ENCODE results near the gene FSHR. TPM values are rescaled to one million over a fixed set of nuclear protein-coding genes. Genes with fewer than 3 reads are reported as not detected.
A peak's percentile ranks its signal among the peaks of the same experiment; 100 is the strongest.

FSHR gene
- total RNA-seq, 1 experiment from 2014 or later: not detected

- DNase-seq: peak; percentile 83
- H2AFZ ChIP-seq (ENCODE audit: low read length): no peak overlapping the region
- H3K36me3 ChIP-seq (ENCODE audit: insufficient read depth, low read length): no peaks in the 10 kb centered on the region
- no peaks in the 10 kb centered on the region for H3K9me2 ChIP-seq (replicated peaks; ENCODE audit: insufficient read depth, low read length)
- no peaks in the 10 kb centered on the region for H3K27me3 ChIP-seq (ENCODE audit: low read length)
- H4K20me1 ChIP-seq (ENCODE audit: insufficient read depth, low read depth, low read length): no peaks in the 10 kb centered on the region
- H3K4me3 ChIP-seq (ENCODE audit: low read length): no peak overlapping the region
- no peak overlapping the region for H3K27ac ChIP-seq (ENCODE audit: low read length)
- H3K9ac ChIP-seq (ENCODE audit: low read length): no peak overlapping the region
- no peak overlapping the region for H3K4me2 ChIP-seq (ENCODE audit: low read depth, low read length, poor library complexity, severe bottlenecking)
- no peaks in the 10 kb centered on the region for H3K79me2 ChIP-seq (ENCODE audit: low read length)
- no peaks in the 10 kb centered on the region for H3K9me3 ChIP-seq (ENCODE audit: low read length)
- peaks cover 4% of the 10 kb centered on the region for H3K4me1 ChIP-seq (ENCODE audit: low read length)
Measured at GRCh38 chr2:48946449-48947048, 207.8 kb downstream of the FSHR start.

DNA sequence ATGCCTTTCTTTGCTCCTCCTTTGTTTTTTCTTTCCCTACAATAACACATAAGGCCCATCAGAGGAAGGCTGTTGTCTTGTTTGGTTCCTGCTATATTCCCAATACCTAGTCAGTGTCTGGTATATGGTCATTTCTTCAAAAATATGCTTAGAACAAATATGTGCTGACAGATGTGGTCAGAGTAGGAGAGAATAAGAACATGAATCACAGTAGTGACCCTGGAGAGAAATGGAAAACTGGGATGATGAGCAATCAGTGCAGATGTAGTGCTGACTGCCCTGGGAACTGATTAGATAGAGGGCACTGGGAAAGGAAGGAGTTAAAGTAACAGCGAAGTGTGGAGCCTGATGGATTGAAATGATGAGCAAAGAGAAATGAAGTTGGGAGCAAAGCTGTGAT is 209.4 kb downstream of the FSHR start:
- peaks cover 20% of the 10 kb centered on the region for H3K4me1 ChIP-seq (ENCODE audit: low read length)
- no peak overlapping the region for H3K4me2 ChIP-seq (ENCODE audit: low read depth, low read length, poor library complexity, severe bottlenecking)
- H3K9me2 ChIP-seq (replicated peaks; ENCODE audit: insufficient read depth, low read length): no peaks in the 10 kb centered on the region
- no peaks in the 10 kb centered on the region for H3K9me3 ChIP-seq (ENCODE audit: low read length)
- H3K36me3 ChIP-seq (ENCODE audit: insufficient read depth, low read length): no peaks in the 10 kb centered on the region
- DNase-seq: no peak
- no peak overlapping the region for H3K27ac ChIP-seq (ENCODE audit: low read length)
- no peak overlapping the region for H3K4me3 ChIP-seq (ENCODE audit: low read length)
- no peak overlapping the region for H2AFZ ChIP-seq (ENCODE audit: low read length)
- H3K79me2 ChIP-seq (ENCODE audit: low read length): no peaks in the 10 kb centered on the region
- H3K9ac ChIP-seq (ENCODE audit: low read length): no peak overlapping the region
- H4K20me1 ChIP-seq (ENCODE audit: insufficient read depth, low read depth, low read length): no peaks in the 10 kb centered on the region
- no peaks in the 10 kb centered on the region for H3K27me3 ChIP-seq (ENCODE audit: low read length)

- H3K4me3 ChIP-seq (ENCODE audit: low read length): no peak overlapping the region
- no peak overlapping the region for H3K9ac ChIP-seq (ENCODE audit: low read length)
- no peak overlapping the region for H3K4me2 ChIP-seq (ENCODE audit: low read depth, low read length, poor library complexity, severe bottlenecking)
- DNase-seq: no peak
- H3K4me1 ChIP-seq (ENCODE audit: low read length): peaks cover 23% of the 10 kb centered on the region
- H2AFZ ChIP-seq (ENCODE audit: low read length): no peak overlapping the region
- no peaks in the 10 kb centered on the region for H3K9me2 ChIP-seq (replicated peaks; ENCODE audit: insufficient read depth, low read length)
- H3K36me3 ChIP-seq (ENCODE audit: insufficient read depth, low read length): no peaks in the 10 kb centered on the region
- H3K27me3 ChIP-seq (ENCODE audit: low read length): no peaks in the 10 kb centered on the region
- H3K27ac ChIP-seq (ENCODE audit: low read length): no peak overlapping the region
- H4K20me1 ChIP-seq (ENCODE audit: insufficient read depth, low read depth, low read length): no peaks in the 10 kb centered on the region
- no peaks in the 10 kb centered on the region for H3K9me3 ChIP-seq (ENCODE audit: low read length)
- no peaks in the 10 kb centered on the region for H3K79me2 ChIP-seq (ENCODE audit: low read length)
Measured at GRCh38 chr2:48943436-48943835, 210.9 kb downstream of the FSHR start.

DNA sequence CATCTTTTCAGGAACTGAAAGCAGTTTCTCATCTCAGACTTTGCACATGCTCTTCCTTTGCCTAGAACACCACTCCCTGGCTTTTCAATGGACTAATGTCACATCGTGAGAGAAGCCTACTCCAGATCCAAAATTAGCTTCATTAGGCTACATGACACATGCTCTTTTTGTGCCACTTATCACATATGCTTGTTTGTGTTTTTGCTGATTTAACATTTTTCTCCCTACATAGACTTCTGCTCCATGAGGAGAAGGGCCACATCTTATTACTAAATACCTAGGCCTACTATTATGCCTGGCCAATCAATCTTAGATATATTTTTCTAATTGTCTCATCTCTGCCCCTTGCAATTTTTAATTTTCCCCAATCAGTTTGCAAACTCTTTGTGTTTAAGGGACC is 212.4 kb downstream of the FSHR start:
- no peak overlapping the region for H3K27ac ChIP-seq (ENCODE audit: low read length)
- H3K9me3 ChIP-seq (ENCODE audit: low read length): no peaks in the 10 kb centered on the region
- no peaks in the 10 kb centered on the region for H3K9me2 ChIP-seq (replicated peaks; ENCODE audit: insufficient read depth, low read length)
- H3K9ac ChIP-seq (ENCODE audit: low read length): no peak overlapping the region
- no peaks in the 10 kb centered on the region for H4K20me1 ChIP-seq (ENCODE audit: insufficient read depth, low read depth, low read length)
- H3K36me3 ChIP-seq (ENCODE audit: insufficient read depth, low read length): no peaks in the 10 kb centered on the region
- H3K4me3 ChIP-seq (ENCODE audit: low read length): no peak overlapping the region
- H3K27me3 ChIP-seq (ENCODE audit: low read length): no peaks in the 10 kb centered on the region
- H3K4me1 ChIP-seq (ENCODE audit: low read length): peaks cover 23% of the 10 kb centered on the region
- DNase-seq: no peak
- H3K79me2 ChIP-seq (ENCODE audit: low read length): no peaks in the 10 kb centered on the region
- no peak overlapping the region for H2AFZ ChIP-seq (ENCODE audit: low read length)
- H3K4me2 ChIP-seq (ENCODE audit: low read depth, low read length, poor library complexity, severe bottlenecking): no peak overlapping the region

DNA sequence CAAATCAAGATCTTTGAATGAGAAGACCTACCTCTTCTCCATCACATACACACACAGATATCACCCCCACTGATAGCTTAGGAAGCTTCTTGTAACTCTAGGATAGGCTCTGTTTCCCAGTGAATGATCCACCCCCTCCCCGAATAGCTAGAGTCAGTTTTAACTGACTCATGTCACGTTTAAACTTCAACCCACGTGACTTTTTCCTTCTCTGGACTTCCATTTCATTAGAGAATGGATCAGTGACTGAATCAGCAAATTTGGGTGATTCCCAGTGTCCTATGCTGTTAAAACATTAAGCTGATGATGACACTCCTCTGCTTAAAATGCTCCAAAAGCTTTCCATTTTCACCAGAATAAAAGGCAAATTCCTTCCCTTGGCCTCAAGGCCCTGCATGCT is 212.9 kb downstream of the FSHR start:
- H3K9ac ChIP-seq (ENCODE audit: low read length): no peak overlapping the region
- no peaks in the 10 kb centered on the region for H3K9me2 ChIP-seq (replicated peaks; ENCODE audit: insufficient read depth, low read length)
- no peaks in the 10 kb centered on the region for H3K36me3 ChIP-seq (ENCODE audit: insufficient read depth, low read length)
- H3K79me2 ChIP-seq (ENCODE audit: low read length): no peaks in the 10 kb centered on the region
- no peak overlapping the region for H3K4me3 ChIP-seq (ENCODE audit: low read length)
- H3K27me3 ChIP-seq (ENCODE audit: low read length): no peaks in the 10 kb centered on the region
- no peak overlapping the region for H3K27ac ChIP-seq (ENCODE audit: low read length)
- H4K20me1 ChIP-seq (ENCODE audit: insufficient read depth, low read depth, low read length): no peaks in the 10 kb centered on the region
- H3K9me3 ChIP-seq (ENCODE audit: low read length): no peaks in the 10 kb centered on the region
- H3K4me2 ChIP-seq (ENCODE audit: low read depth, low read length, poor library complexity, severe bottlenecking): no peak overlapping the region
- DNase-seq: no peak
- peaks cover 23% of the 10 kb centered on the region for H3K4me1 ChIP-seq (ENCODE audit: low read length)
- H2AFZ ChIP-seq (ENCODE audit: low read length): 0 out of 2 replicates have a peak overlapping the region, but pooled peaks have one; percentile 55

DNA sequence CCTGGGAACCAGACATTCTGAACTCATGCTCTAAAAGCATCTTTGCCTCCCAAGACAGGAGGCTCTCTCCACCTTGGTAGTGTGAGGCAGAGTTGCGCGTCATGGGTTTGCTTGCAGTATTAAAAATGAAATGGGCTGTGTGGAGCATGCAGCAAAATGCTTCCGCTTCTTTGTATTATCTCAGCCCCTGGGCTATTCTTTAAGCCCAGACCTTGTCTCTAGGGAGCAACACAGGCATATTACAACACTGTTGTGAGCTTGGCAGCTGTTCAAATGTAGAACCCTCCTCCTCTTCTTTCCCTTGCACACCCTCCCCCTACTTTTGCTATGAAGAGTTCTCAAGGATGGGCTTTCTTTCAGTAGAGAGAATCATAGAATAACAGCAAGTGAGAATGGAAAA is 213.7 kb downstream of the FSHR start:
- no peaks in the 10 kb centered on the region for H3K27me3 ChIP-seq (ENCODE audit: low read length)
- H3K4me1 ChIP-seq (ENCODE audit: low read length): peaks cover 23% of the 10 kb centered on the region
- H3K36me3 ChIP-seq (ENCODE audit: insufficient read depth, low read length): no peaks in the 10 kb centered on the region
- DNase-seq: peak; percentile 78
- H4K20me1 ChIP-seq (ENCODE audit: insufficient read depth, low read depth, low read length): no peaks in the 10 kb centered on the region
- no peak overlapping the region for H3K4me3 ChIP-seq (ENCODE audit: low read length)
- no peaks in the 10 kb centered on the region for H3K79me2 ChIP-seq (ENCODE audit: low read length)
- no peak overlapping the region for H2AFZ ChIP-seq (ENCODE audit: low read length)
- H3K27ac ChIP-seq (ENCODE audit: low read length): no peak overlapping the region
- H3K9me2 ChIP-seq (replicated peaks; ENCODE audit: insufficient read depth, low read length): no peaks in the 10 kb centered on the region
- no peaks in the 10 kb centered on the region for H3K9me3 ChIP-seq (ENCODE audit: low read length)
- no peak overlapping the region for H3K9ac ChIP-seq (ENCODE audit: low read length)
- H3K4me2 ChIP-seq (ENCODE audit: low read depth, low read length, poor library complexity, severe bottlenecking): peak overlapping the region; percentile 24

DNA sequence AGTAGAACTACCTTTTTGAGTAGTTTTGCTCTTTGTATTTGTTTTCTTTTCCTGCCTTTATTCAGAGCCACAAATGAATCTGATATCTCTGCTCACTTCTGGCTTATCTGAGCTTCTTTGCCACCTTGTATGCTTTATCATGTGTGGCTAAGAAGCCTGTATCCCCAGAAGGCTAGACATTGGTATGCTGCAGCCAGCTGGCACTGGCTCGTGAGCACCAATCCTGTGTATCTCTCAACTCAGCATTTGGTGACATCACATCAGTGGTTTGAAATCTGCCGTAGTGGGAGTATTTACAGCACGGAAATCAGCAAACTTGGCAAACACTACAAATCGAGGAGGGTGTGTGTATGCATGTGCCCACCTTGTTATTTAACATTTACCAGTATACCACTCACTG is 215.1 kb downstream of the FSHR start:
- Histone ChIP-seq H3K9me2 (replicated peaks; ENCODE audit: insufficient read depth, low read length) (no peaks in the 10 kb centered on the region), H2AFZ (ENCODE audit: low read length) (no peak overlapping the region), H4K20me1 (ENCODE audit: insufficient read depth, low read depth, low read length) (no peaks in the 10 kb centered on the region), H3K36me3 (ENCODE audit: insufficient read depth, low read length) (no peaks in the 10 kb centered on the region), H3K4me1 (ENCODE audit: low read length) (peaks cover 23% of the 10 kb centered on the region), H3K79me2 (ENCODE audit: low read length) (no peaks in the 10 kb centered on the region), H3K9me3 (ENCODE audit: low read length) (no peaks in the 10 kb centered on the region), H3K27ac (ENCODE audit: low read length) (no peak overlapping the region), H3K4me3 (ENCODE audit: low read length) (no peak overlapping the region), H3K9ac (ENCODE audit: low read length) (no peak overlapping the region), H3K27me3 (ENCODE audit: low read length) (no peaks in the 10 kb centered on the region), H3K4me2 (ENCODE audit: low read depth, low read length, poor library complexity, severe bottlenecking) (no peak overlapping the region)
- no peak for DNase-seq

GRCh38 chr2:48938231-48938630 is 216.1 kb downstream of the FSHR start:
- peaks cover 23% of the 10 kb centered on the region for H3K4me1 ChIP-seq (ENCODE audit: low read length)
- H3K27me3 ChIP-seq (ENCODE audit: low read length): no peaks in the 10 kb centered on the region

More at GRCh38 chr2:48938231-48938630, 216.1 kb downstream of the FSHR start:
- no peak overlapping the region for H3K4me2 ChIP-seq (ENCODE audit: low read depth, low read length, poor library complexity, severe bottlenecking)
- no peak overlapping the region for H2AFZ ChIP-seq (ENCODE audit: low read length)
- H3K9me3 ChIP-seq (ENCODE audit: low read length): no peaks in the 10 kb centered on the region
- no peak overlapping the region for H3K4me3 ChIP-seq (ENCODE audit: low read length)
- no peak overlapping the region for H3K9ac ChIP-seq (ENCODE audit: low read length)
- no peak for DNase-seq
- no peaks in the 10 kb centered on the region for H3K79me2 ChIP-seq (ENCODE audit: low read length)
- H3K27ac ChIP-seq (ENCODE audit: low read length): no peak overlapping the region
- H3K9me2 ChIP-seq (replicated peaks; ENCODE audit: insufficient read depth, low read length): no peaks in the 10 kb centered on the region
- H4K20me1 ChIP-seq (ENCODE audit: insufficient read depth, low read depth, low read length): no peaks in the 10 kb centered on the region
- H3K36me3 ChIP-seq (ENCODE audit: insufficient read depth, low read length): no peaks in the 10 kb centered on the region

Measured in Karpas-422 (cell line).